ENCODE measurements around the gene ATP2A3.

The ATP2A3 gene

DNA sequence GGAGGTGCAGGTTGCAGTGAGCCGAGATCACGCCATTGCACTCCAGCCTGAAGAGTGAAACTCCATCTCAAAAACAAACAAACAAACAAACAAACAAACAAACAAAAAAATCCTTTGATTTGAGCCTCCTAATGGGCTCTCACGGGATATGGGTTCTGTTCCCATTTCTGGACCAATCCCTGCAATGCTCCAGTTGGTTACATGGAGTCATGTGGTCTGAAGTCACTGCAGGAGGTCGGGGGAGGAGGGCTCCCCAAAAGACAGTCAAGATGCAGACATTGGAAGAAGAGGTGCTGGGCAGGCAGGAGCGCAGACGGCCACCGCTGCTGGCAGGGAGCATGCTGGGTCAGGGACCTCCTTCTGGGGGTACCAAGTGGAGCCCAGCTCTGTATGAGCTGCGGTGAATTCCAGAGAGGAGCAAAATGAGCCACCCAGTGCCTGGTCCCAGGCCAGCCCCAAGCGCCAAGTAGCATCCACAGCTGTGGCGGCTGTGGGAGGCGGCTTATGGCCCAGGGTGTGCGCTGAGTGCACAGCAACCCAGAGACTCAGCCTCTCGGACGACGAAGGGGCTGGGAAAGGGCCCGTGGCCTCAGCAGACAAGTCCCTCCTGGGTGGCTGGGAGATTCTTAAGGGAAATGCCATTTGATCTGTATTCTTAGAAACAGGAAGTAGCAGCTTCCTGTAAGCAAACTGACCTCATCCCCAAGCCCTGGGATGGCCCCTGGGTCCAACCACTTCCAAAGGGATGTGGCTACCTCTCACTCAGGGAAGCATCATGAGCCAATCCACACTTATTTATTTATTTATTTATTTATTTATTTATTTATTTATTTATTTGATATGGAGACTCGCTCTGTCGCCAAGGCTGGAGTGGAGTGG, 19.6 kb upstream of the ATP2A3 start:
- FAIRE-seq (no peak), DNase-seq (ENCODE audit: insufficient read length, low spot score) (no peak)

DNA sequence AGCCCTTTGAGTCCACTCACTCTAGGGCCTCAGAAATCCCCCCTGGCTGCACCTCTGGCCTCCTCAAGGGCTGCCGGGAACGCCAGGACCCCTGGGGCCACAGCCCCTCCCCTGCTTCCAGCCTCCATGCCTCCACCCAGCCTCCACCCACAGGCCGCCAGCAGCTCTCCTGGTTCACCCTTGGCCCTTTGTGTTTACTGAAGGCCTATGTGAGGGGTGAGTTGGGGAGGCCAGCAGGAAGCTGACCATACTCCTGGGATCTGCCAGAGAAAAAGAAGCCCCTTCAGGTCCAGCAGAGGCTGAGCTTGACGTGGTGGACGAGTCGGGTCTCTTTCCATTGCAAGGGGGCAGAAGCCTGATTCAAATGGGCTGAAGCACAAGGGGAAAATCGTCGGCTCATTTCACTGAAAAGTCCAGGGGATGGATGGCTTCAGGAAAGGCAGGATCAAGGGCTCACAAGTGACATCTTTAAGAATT, 18.3 kb upstream of the ATP2A3 start:
- TF ChIP-seq TAF1 (IDR thresholded peaks at IDR 0.05; ENCODE audit: low read depth, low read length) (no peak), POLR2AphosphoS5 (IDR thresholded peaks at IDR 0.05; ENCODE audit: low read depth, low read length) (no peak), PAX5 (IDR thresholded peaks at IDR 0.05; ENCODE audit: insufficient read depth, low read length, severe bottlenecking) (no peak), SPI1 (IDR thresholded peaks at IDR 0.05; ENCODE audit: low read depth, low read length) (no peak), POU2F2 (IDR thresholded peaks at IDR 0.05; ENCODE audit: low read depth, low read length) (no peak)
- DNase-seq (ENCODE audit: insufficient read length, low spot score) (no peak), FAIRE-seq (no peak)

More for the DNA sequence above, 19.6 kb upstream of the ATP2A3 start:
- TF ChIP-seq POLR2AphosphoS5 (IDR thresholded peaks at IDR 0.05; ENCODE audit: low read depth, low read length) (no peak), SPI1 (IDR thresholded peaks at IDR 0.05; ENCODE audit: low read depth, low read length) (0 out of 2 replicates have a peak, but pooled peaks have one; percentile 19), POU2F2 (IDR thresholded peaks at IDR 0.05; ENCODE audit: low read depth, low read length) (no peak)

DNA sequence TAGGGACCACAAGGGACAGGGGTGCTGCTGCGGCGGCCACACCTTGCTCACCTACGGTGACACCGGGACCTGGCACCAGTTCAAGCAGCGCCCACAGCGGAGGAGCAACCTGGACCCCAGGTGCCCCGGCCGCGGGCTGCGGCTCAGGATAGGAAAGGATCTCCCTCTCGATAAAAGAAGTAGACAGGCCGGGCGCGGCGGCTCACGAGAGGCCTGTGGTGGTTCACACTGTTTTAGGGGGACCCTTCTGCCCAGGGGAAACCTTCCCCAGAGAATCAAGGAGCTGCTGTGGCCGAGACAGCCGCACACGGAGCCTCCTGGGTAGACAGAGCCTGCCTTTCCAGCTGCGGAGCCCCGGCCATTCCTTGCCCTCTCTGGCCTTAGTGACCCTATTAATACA, 17.9 kb upstream of the ATP2A3 start:
- no peak for FAIRE-seq
- no peak for DNase-seq (ENCODE audit: insufficient read length, low spot score)
- no peak for TF ChIP-seq POU2F2 (IDR thresholded peaks at IDR 0.05; ENCODE audit: low read depth, low read length)
- no peak for TF ChIP-seq PAX5 (IDR thresholded peaks at IDR 0.05; ENCODE audit: insufficient read depth, low read length, severe bottlenecking)
- TF ChIP-seq TAF1 (IDR thresholded peaks at IDR 0.05; ENCODE audit: low read depth, low read length) = no peak
- TF ChIP-seq SPI1 (IDR thresholded peaks at IDR 0.05; ENCODE audit: low read depth, low read length) = no peak
- TF ChIP-seq POLR2AphosphoS5 (IDR thresholded peaks at IDR 0.05; ENCODE audit: low read depth, low read length) = no peak
- no peak for TF ChIP-seq POLR2A (IDR thresholded peaks at IDR 0.05; ENCODE audit: low read depth, low read length)

DNA sequence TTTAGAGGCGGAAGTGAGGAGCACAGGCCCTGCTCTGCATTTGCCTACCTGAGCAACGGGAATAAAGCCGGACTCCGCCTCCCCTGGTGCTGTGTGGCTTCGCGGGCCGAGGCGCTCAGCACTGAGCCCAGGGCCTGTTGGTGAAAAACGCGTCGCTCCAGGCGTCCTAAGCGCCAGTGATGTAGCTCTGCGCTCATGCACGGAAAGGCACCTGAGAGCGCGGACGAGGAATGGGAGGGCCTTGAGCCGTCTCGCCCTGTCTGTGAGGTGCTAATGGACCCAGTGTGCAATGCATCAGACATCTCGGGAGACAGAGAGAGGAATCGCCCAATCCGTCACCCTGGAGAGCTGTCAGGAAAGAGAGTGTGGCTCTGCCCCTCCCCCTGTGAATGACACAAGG, 17.2 kb upstream of the ATP2A3 start:
- TF ChIP-seq POU2F2 (IDR thresholded peaks at IDR 0.05; ENCODE audit: low read depth, low read length) (no peak), POLR2AphosphoS5 (IDR thresholded peaks at IDR 0.05; ENCODE audit: low read depth, low read length) (no peak), SPI1 (IDR thresholded peaks at IDR 0.05; ENCODE audit: low read depth, low read length) (no peak), PAX5 (IDR thresholded peaks at IDR 0.05; ENCODE audit: insufficient read depth, low read length, severe bottlenecking) (no peak), POLR2A (IDR thresholded peaks at IDR 0.05; ENCODE audit: low read depth, low read length) (no peak)
- DNase-seq (ENCODE audit: insufficient read length, low spot score) (no peak), FAIRE-seq (peak; percentile 31)

DNA sequence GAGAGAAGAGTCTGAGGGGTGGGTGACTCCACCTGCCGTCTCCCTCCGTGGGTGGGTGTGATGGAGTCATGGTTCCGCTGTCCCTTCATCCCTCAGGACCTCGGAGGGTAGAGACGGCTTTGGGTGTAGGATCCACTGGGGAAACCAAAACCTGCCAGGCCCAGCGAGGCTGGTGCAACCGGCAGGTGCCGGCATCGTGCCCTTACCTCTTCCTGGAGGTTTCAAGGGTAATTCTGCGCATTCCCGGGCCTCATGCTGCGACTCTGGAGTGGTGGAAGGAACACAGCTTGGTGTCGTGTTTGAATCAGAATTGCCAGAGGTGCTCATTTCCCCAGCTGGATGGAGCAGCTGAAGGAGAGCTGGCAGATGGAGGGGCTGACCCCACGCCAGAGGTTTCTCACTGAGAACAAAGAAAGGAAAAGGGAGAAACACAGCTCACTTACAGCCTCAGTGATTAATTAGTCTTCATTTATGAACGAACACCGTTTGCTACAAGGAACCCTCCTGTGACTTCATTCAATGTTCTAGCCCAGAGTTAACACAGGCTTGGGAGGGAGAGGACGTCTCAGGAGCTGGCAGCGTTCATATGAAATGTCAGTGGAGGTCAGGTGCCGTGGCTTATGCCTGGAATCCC, 16.3 kb upstream of the ATP2A3 start:
- DNase-seq (ENCODE audit: insufficient read length, low spot score) (no peak), FAIRE-seq (no peak)
- no peak for TF ChIP-seq TAF1 (IDR thresholded peaks at IDR 0.05; ENCODE audit: low read depth, low read length)
- TF ChIP-seq SPI1 (IDR thresholded peaks at IDR 0.05; ENCODE audit: low read depth, low read length) = no peak
- TF ChIP-seq POU2F2 (IDR thresholded peaks at IDR 0.05; ENCODE audit: low read depth, low read length) = no peak
- no peak for TF ChIP-seq PAX5 (IDR thresholded peaks at IDR 0.05; ENCODE audit: insufficient read depth, low read length, severe bottlenecking)
- TF ChIP-seq POLR2AphosphoS5 (IDR thresholded peaks at IDR 0.05; ENCODE audit: low read depth, low read length) = no peak
- TF ChIP-seq POLR2A (IDR thresholded peaks at IDR 0.05; ENCODE audit: low read depth, low read length) = no peak

DNA sequence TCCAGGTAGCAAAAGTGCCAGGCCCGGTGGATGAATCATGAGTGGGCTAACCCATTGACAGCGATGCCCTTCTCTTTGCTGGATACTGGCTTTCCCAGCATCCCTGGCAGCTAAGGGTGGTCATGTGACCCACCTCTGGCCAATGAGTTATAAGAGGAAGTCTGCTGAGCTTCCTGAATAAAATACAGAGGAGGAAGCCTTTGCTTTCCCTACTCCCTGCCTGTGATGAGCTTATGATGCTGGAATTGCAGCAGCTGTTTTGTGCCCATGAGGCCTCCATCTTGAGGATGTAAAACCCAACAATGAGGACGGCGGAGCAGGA, 15.0 kb upstream of the ATP2A3 start:
- DNase-seq (ENCODE audit: insufficient read length, low spot score) (no peak), FAIRE-seq (peak; percentile 59)
- TF ChIP-seq SPI1 (IDR thresholded peaks at IDR 0.05; ENCODE audit: low read depth, low read length) (no peak), POU2F2 (IDR thresholded peaks at IDR 0.05; ENCODE audit: low read depth, low read length) (no peak), TAF1 (IDR thresholded peaks at IDR 0.05; ENCODE audit: low read depth, low read length) (no peak), PAX5 (IDR thresholded peaks at IDR 0.05; ENCODE audit: insufficient read depth, low read length, severe bottlenecking) (no peak), POLR2A (IDR thresholded peaks at IDR 0.05; ENCODE audit: low read depth, low read length) (no peak), POLR2AphosphoS5 (IDR thresholded peaks at IDR 0.05; ENCODE audit: low read depth, low read length) (no peak)

DNA sequence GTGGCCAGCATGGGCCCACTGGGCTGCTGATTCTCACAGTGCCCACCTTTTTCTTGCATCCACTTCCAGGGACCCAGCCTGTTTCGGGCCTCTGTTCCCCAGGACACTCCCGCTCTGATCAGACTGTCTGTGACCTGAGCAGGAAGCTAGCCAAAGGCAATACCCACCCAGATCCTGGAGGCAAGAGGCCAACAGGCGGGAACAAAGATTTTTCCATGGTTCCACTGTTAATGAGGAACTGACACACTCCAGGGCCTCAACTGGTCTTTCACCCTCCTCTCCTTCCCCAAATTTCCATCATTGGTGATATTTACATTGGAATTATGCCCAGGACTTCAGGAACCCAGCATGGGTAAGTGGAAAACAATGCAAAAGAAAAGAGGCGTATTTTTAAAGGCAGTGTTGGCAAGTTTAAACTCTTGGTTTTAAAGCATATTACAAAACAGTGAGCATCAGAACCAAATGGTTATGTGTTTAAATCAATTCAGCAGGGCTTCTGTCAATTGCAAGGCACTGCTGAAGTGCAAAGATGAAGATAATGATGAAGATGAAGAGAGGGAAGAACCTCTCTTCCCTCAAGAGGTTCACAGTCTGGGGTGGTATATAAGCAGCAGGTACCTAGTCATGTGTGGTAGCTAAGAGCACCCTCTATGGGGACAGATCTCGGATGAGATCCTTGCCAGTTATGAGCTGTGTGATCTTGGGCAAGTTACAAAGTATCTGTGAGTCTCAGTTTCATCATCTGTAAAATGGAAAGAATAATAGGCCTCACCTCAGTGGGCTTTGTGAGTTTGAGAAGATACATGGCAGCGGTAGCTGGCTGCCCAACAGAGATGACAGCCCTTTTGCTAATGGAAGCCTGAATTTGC, 14.4 kb upstream of the ATP2A3 start:
- TF ChIP-seq PAX5 (IDR thresholded peaks at IDR 0.05; ENCODE audit: insufficient read depth, low read length, severe bottlenecking) (no peak), SPI1 (IDR thresholded peaks at IDR 0.05; ENCODE audit: low read depth, low read length) (no peak), POU2F2 (IDR thresholded peaks at IDR 0.05; ENCODE audit: low read depth, low read length) (no peak), POLR2A (IDR thresholded peaks at IDR 0.05; ENCODE audit: low read depth, low read length) (no peak), TAF1 (IDR thresholded peaks at IDR 0.05; ENCODE audit: low read depth, low read length) (no peak)
- FAIRE-seq = no peak
- no peak for DNase-seq (ENCODE audit: insufficient read length, low spot score)

DNA sequence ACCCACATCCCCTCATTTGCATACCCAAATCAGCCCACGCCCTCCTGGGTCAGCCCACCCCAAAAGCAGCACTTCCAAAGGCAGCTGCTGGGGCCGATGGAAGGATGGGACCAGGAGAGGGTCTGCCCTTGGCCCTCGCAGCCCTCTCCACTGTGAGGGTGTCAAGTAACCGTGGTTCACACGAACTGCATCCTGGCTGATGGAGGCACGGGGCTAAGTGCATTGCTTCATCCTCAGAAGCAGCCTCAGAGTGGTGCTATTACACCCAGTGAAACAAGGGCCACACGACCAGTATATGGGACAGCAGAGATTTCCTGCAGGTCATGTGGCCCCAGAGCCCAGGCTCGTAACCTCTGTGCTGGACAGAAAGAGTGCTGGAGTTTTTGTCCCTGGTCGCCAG, 13.2 kb upstream of the ATP2A3 start:
- DNase-seq (ENCODE audit: insufficient read length, low spot score) (no peak), FAIRE-seq (no peak)
- TF ChIP-seq POLR2AphosphoS5 (IDR thresholded peaks at IDR 0.05; ENCODE audit: low read depth, low read length) (no peak), POU2F2 (IDR thresholded peaks at IDR 0.05; ENCODE audit: low read depth, low read length) (no peak), SPI1 (IDR thresholded peaks at IDR 0.05; ENCODE audit: low read depth, low read length) (no peak), POLR2A (IDR thresholded peaks at IDR 0.05; ENCODE audit: low read depth, low read length) (no peak), PAX5 (IDR thresholded peaks at IDR 0.05; ENCODE audit: insufficient read depth, low read length, severe bottlenecking) (no peak), TAF1 (IDR thresholded peaks at IDR 0.05; ENCODE audit: low read depth, low read length) (no peak)

DNA sequence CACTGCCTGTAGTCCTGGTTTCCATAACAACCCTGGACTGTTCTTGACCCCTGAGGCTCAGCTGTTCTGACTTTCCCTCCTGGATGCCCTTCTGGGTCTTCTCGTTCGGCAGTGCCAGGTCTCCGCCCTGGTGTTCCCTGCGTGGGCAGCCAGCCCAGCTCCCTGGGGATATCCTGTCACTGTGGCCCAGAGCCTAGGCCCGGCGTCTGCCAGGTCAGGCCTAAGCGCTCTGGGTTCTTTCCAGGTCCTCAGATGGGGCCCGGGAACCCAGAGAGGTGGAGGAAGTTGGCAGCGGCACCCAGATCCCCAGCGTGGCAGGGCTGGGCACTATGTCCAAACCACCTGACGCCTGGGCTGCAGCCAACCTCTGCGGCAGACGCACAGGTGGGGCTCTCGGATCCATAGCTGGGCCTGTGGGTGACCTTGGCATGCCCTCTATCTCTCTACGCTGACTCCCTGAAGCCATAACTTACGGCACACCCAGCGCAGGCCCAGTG, 12.5 kb upstream of the ATP2A3 start:
- no peak for DNase-seq (ENCODE audit: insufficient read length, low spot score)
- TF ChIP-seq SPI1 (IDR thresholded peaks at IDR 0.05; ENCODE audit: low read depth, low read length) (no peak), POLR2AphosphoS5 (IDR thresholded peaks at IDR 0.05; ENCODE audit: low read depth, low read length) (no peak), POLR2A (IDR thresholded peaks at IDR 0.05; ENCODE audit: low read depth, low read length) (no peak)
- no peak for FAIRE-seq

Data from GM12891 (cell line).